HCT116 (cell line): ENCODE results near the gene C17orf100.

Experiments used
- CEBPB ChIP-seq: IDR thresholded peaks from 2 replicates; pipeline ENCODE4 v1.6.1; 2012; ENCODE audit warnings: low read depth
- EZH2 ChIP-seq: fragments of 200-600 bp; sonication (generic); IDR thresholded peaks from 2 replicates; pipeline ENCODE4 v1.6.1; 2017; ENCODE audit warnings: antibody characterized with exemption, mixed run types
- POLR2A ChIP-seq: IDR thresholded peaks from 2 replicates; pipeline ENCODE4 v1.7.0; 2011; ENCODE audit warnings: borderline replicate concordance; ENCODE audit not compliant: insufficient read depth, insufficient read length; ENCODE audit errors: extremely low read depth
- RAD21 ChIP-seq: IDR thresholded peaks from 2 replicates; pipeline ENCODE4 v1.6.1; 2012; ENCODE audit warnings: low read depth, mild to moderate bottlenecking
- SIN3A ChIP-seq: IDR thresholded peaks from 2 replicates; pipeline ENCODE4 v1.6.1; 2012; ENCODE audit warnings: low read depth
- SP1 ChIP-seq: IDR thresholded peaks from 2 replicates; pipeline ENCODE4 v1.6.1; 2012; ENCODE audit warnings: low read depth
- TCF7L2 ChIP-seq: IDR thresholded peaks from 2 replicates; pipeline ENCODE4 v1.7.0; 2011; ENCODE audit warnings: borderline replicate concordance, inconsistent platforms; ENCODE audit not compliant: insufficient read depth, insufficient read length; ENCODE audit errors: extremely low read depth
- YY1 ChIP-seq: IDR thresholded peaks from 2 replicates; pipeline ENCODE4 v1.6.1; 2011; ENCODE audit warnings: low read length, low read depth, moderate library complexity, mild to moderate bottlenecking; ENCODE audit not compliant: insufficient replicate concordance; ENCODE audit errors: extremely low read depth
- TF ChIP-seq, protein P1 (sequence below), 3 experiments: fragments of 200-600 bp in 1 of 3; sonication (generic) in 1 of 3; IDR thresholded peaks in 2 of 3; conservative IDR thresholded peaks in 1 of 3; 2 replicates each; pipeline ENCODE4 v1.5.1; 2012 to 2017; ENCODE audit warnings: low read depth in 2 of 3, low read length in 2 of 3, antibody characterized with exemption in 1 of 3, borderline replicate concordance in 1 of 3, control low read depth in 1 of 3, mild to moderate bottlenecking in 1 of 3, mixed read lengths in 1 of 3, mixed run types in 1 of 3, moderate library complexity in 1 of 3; ENCODE audit not compliant: insufficient read depth in 1 of 3
- TF ChIP-seq, protein P2 (sequence below): IDR thresholded peaks from 2 replicates; pipeline ENCODE4 v1.6.1; 2012
- TF ChIP-seq, protein P3 (sequence below): IDR thresholded peaks from 2 replicates; pipeline ENCODE4 v1.6.1; 2012; ENCODE audit warnings: low read depth
- TF ChIP-seq, protein P4 (sequence below): IDR thresholded peaks from 2 replicates; pipeline ENCODE4 v1.6.1; 2011; ENCODE audit warnings: mild to moderate bottlenecking, low read length, moderate library complexity; ENCODE audit not compliant: insufficient replicate concordance; ENCODE audit errors: extremely low read depth
- TF ChIP-seq, protein P5 (sequence below): IDR thresholded peaks from 2 replicates; pipeline ENCODE4 v1.6.1; 2012

DNA sequence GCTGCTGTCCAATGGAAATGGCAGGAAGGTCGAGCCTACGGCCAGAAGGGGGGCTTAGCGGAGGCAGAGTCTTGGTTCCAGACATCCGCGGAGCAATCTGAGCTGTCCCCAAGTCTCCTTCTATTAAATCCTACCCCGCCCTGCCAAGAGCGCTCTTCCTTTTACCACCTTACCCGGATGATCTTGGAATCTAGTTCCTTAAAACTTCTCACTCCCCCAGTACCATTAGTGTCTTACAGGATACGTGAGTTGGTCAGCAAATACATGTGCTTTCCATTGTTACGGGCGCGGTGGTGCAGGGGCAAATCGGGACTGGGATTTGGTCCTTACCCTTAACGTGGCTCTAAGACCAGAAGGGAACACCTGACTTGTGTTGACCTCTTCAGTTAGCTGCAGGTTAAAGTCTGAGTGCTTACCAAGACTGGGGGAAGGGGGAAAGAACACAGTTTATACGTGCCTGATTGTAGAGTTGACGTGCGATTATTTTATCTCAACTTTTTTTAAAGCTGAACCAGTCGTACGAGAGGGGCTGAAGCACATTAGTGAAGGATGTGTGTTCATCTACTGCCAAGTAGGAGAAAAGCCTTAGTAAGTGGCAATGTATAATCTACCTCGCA lies 10.2 kb upstream of the C17orf100 start:
- TF ChIP-seq, protein P1, sequence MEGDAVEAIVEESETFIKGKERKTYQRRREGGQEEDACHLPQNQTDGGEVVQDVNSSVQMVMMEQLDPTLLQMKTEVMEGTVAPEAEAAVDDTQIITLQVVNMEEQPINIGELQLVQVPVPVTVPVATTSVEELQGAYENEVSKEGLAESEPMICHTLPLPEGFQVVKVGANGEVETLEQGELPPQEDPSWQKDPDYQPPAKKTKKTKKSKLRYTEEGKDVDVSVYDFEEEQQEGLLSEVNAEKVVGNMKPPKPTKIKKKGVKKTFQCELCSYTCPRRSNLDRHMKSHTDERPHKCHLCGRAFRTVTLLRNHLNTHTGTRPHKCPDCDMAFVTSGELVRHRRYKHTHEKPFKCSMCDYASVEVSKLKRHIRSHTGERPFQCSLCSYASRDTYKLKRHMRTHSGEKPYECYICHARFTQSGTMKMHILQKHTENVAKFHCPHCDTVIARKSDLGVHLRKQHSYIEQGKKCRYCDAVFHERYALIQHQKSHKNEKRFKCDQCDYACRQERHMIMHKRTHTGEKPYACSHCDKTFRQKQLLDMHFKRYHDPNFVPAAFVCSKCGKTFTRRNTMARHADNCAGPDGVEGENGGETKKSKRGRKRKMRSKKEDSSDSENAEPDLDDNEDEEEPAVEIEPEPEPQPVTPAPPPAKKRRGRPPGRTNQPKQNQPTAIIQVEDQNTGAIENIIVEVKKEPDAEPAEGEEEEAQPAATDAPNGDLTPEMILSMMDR (IDR thresholded peaks at IDR 0.05 in 2 of 3, conservative IDR thresholded peaks at IDR 0.05 in 1 of 3; ENCODE audit: borderline replicate concordance in 1 of 3, insufficient read depth in 1 of 3, low read depth in 2 of 3, low read length in 2 of 3): no peak
- TF ChIP-seq POLR2A (no peak), SIN3A (peak; percentile 40; the same call in 1 of the 2 replicates), CEBPB (no peak), EZH2 (no peak), TCF7L2 (no peak), YY1 (no peak), SP1 (no peak), RAD21 (no peak)
- TF ChIP-seq, protein P2, sequence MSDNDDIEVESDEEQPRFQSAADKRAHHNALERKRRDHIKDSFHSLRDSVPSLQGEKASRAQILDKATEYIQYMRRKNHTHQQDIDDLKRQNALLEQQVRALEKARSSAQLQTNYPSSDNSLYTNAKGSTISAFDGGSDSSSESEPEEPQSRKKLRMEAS: no peak; the same call in none of the 2 replicates
- TF ChIP-seq, protein P3, sequence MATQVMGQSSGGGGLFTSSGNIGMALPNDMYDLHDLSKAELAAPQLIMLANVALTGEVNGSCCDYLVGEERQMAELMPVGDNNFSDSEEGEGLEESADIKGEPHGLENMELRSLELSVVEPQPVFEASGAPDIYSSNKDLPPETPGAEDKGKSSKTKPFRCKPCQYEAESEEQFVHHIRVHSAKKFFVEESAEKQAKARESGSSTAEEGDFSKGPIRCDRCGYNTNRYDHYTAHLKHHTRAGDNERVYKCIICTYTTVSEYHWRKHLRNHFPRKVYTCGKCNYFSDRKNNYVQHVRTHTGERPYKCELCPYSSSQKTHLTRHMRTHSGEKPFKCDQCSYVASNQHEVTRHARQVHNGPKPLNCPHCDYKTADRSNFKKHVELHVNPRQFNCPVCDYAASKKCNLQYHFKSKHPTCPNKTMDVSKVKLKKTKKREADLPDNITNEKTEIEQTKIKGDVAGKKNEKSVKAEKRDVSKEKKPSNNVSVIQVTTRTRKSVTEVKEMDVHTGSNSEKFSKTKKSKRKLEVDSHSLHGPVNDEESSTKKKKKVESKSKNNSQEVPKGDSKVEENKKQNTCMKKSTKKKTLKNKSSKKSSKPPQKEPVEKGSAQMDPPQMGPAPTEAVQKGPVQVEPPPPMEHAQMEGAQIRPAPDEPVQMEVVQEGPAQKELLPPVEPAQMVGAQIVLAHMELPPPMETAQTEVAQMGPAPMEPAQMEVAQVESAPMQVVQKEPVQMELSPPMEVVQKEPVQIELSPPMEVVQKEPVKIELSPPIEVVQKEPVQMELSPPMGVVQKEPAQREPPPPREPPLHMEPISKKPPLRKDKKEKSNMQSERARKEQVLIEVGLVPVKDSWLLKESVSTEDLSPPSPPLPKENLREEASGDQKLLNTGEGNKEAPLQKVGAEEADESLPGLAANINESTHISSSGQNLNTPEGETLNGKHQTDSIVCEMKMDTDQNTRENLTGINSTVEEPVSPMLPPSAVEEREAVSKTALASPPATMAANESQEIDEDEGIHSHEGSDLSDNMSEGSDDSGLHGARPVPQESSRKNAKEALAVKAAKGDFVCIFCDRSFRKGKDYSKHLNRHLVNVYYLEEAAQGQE: no peak
- TF ChIP-seq, protein P4, sequence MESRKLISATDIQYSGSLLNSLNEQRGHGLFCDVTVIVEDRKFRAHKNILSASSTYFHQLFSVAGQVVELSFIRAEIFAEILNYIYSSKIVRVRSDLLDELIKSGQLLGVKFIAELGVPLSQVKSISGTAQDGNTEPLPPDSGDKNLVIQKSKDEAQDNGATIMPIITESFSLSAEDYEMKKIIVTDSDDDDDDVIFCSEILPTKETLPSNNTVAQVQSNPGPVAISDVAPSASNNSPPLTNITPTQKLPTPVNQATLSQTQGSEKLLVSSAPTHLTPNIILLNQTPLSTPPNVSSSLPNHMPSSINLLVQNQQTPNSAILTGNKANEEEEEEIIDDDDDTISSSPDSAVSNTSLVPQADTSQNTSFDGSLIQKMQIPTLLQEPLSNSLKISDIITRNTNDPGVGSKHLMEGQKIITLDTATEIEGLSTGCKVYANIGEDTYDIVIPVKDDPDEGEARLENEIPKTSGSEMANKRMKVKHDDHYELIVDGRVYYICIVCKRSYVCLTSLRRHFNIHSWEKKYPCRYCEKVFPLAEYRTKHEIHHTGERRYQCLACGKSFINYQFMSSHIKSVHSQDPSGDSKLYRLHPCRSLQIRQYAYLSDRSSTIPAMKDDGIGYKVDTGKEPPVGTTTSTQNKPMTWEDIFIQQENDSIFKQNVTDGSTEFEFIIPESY: no peak
- TF ChIP-seq, protein P5, sequence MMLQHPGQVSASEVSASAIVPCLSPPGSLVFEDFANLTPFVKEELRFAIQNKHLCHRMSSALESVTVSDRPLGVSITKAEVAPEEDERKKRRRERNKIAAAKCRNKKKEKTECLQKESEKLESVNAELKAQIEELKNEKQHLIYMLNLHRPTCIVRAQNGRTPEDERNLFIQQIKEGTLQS: no peak
